ENCODE measurements around the gene NARF.
"Not testable (repeated sequence)": the region's sequence is repeated elsewhere in the genome, so short reads cannot be mapped to it uniquely, and the experiment has no call there.

The NARF gene

GRCh38 chr17:82518826-82519810, 60.6 kb downstream of the NARF start, which contains the start of gene FOXK2:
Gene FOXK2, plus strand, starts transcription at chr17:82519732. Its CDS starts 157 bp downstream, at chr17:82519889.
- intact Hi-C loops (cut with DNase I), result no loop called here
- DNase-seq, result peak; percentile 89 to 99 (median 92)

GRCh38 chr17:82519971-82520903, 61.7 kb downstream of the NARF start:
- DNase-seq, result peak in 5 of 10 donors; percentile 30 to 88 (median 80)
- intact Hi-C loops (cut with DNase I), result no loop called here

- intact Hi-C loops (cut with DNase I), result no loop called here
- peak in 1 of 10 donors; percentile 75 for DNase-seq
Observed at GRCh38 chr17:82524540-82524939, 66.0 kb downstream of the NARF start.

- no peak for DNase-seq
- intact Hi-C loops (cut with DNase I), result no loop called here
Observed at GRCh38 chr17:82525712-82526111, 67.2 kb downstream of the NARF start.

- DNase-seq, result peak in 2 of 10 donors; percentile 19 to 33
- intact Hi-C loops (cut with DNase I), result no loop called here
Observed at GRCh38 chr17:82527898-82528297, 69.4 kb downstream of the NARF start.

- intact Hi-C loops (cut with DNase I), result no loop called here
- peak in 8 of 10 donors; percentile 59 to 95 (median 64) for DNase-seq
Observed at GRCh38 chr17:82528484-82529265, 70.1 kb downstream of the NARF start.

GRCh38 chr17:82529914-82530300, 71.4 kb downstream of the NARF start:
- intact Hi-C loops (cut with DNase I), result no loop called here
- DNase-seq, result no peak

GRCh38 chr17:82531431-82531881, 72.9 kb downstream of the NARF start:
- intact Hi-C loops (cut with DNase I), result no loop called here
- peak in 1 of 10 donors; percentile 5 for DNase-seq

- intact Hi-C loops (cut with DNase I), result no loop called here
- DNase-seq, result peak in 1 of 10 donors; percentile 29
Observed at GRCh38 chr17:82534401-82534812, 75.9 kb downstream of the NARF start.

GRCh38 chr17:82536512-82537201, 78.1 kb downstream of the NARF start:
- intact Hi-C loops (cut with DNase I), result no loop called here
- peak in 2 of 10 donors; percentile 43 to 59 for DNase-seq

GRCh38 chr17:82537228-82537627, 78.7 kb downstream of the NARF start:
- intact Hi-C loops (cut with DNase I), result not testable (repeated sequence)
- DNase-seq, result peak in 2 of 10 donors; percentile 20 to 55

- peak in 2 of 10 donors; percentile 16 to 49 for DNase-seq
- intact Hi-C loops (cut with DNase I), result not testable (repeated sequence)
Observed at GRCh38 chr17:82539076-82539475, 80.5 kb downstream of the NARF start.

Measured in posterior cingulate gyrus (tissue), 11 donors.